ENCODE data around the gene DERL3. TPM values are rescaled to one million over a fixed set of nuclear protein-coding genes. Genes with fewer than 3 reads are reported as not detected.

The DERL3 gene
- total and polyA plus RNA-seq, 2 experiments from 2014 or later: 13.6 to 19.5 TPM

DNA sequence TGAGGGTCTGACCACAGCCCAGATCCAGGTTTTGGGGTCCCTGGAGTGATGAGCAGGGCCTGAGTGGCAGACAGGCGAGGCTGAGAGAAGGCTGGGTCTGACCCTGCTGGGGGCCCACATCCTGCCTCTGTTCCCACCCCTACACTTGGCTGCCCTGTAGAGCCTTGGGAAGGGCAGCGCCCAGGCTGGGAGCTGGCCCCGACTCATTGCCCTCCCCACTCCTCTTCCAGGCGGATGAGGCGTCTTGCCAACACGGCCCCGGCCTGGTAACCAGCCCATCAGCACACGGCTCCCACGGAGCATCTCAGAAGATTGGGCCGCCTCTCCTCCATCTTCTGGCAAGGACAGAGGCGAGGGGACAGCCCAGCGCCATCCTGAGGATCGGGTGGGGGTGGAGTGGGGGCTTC is 4.9 kb downstream of the DERL3 start:
- ATAC-seq: no peak

More for the DNA sequence above, 4.9 kb downstream of the DERL3 start:
- Histone ChIP-seq H3K27ac (ENCODE audit: low read depth) (no peak overlapping the region), H3K9me2 (ENCODE audit: insufficient read depth) (no peaks in the 10 kb centered on the region), H3K36me3 (ENCODE audit: insufficient read depth) (no peaks in the 10 kb centered on the region), H3F3A (replicated peaks; ENCODE audit: low read depth) (peaks cover 6% of the 10 kb centered on the region; the same call in 1 of the 2 replicates), H3K4me2 (no peak overlapping the region), H3K4me1 (ENCODE audit: insufficient read depth) (peaks cover 6% of the 10 kb centered on the region; the same call in 1 of the 2 replicates), H3K4me3 (no peak overlapping the region), H2AFZ (no peak overlapping the region), H4K20me1 (replicated peaks; ENCODE audit: insufficient read depth) (peaks cover 8% of the 10 kb centered on the region; the same call in 1 of the 2 replicates), H3K27me3 (ENCODE audit: insufficient read depth) (no peaks in the 10 kb centered on the region), H3K79me2 (replicated peaks; ENCODE audit: insufficient read depth) (no peaks in the 10 kb centered on the region)
- Mint-ChIP-seq H3K4me3 (no peak overlapping the region), H3K36me3 (ENCODE audit: low read depth) (peaks cover 30% of the 10 kb centered on the region), H3K27ac (no peak overlapping the region), H3K9me3 (peaks cover under 1% of the 10 kb centered on the region; the same call in 2 of the 3 replicates), H3K4me1 (peaks cover 11% of the 10 kb centered on the region), H3K27me3 (ENCODE audit: insufficient read depth, low read depth, poor library complexity) (peaks cover 15% of the 10 kb centered on the region)
- TF ChIP-seq, protein P1, sequence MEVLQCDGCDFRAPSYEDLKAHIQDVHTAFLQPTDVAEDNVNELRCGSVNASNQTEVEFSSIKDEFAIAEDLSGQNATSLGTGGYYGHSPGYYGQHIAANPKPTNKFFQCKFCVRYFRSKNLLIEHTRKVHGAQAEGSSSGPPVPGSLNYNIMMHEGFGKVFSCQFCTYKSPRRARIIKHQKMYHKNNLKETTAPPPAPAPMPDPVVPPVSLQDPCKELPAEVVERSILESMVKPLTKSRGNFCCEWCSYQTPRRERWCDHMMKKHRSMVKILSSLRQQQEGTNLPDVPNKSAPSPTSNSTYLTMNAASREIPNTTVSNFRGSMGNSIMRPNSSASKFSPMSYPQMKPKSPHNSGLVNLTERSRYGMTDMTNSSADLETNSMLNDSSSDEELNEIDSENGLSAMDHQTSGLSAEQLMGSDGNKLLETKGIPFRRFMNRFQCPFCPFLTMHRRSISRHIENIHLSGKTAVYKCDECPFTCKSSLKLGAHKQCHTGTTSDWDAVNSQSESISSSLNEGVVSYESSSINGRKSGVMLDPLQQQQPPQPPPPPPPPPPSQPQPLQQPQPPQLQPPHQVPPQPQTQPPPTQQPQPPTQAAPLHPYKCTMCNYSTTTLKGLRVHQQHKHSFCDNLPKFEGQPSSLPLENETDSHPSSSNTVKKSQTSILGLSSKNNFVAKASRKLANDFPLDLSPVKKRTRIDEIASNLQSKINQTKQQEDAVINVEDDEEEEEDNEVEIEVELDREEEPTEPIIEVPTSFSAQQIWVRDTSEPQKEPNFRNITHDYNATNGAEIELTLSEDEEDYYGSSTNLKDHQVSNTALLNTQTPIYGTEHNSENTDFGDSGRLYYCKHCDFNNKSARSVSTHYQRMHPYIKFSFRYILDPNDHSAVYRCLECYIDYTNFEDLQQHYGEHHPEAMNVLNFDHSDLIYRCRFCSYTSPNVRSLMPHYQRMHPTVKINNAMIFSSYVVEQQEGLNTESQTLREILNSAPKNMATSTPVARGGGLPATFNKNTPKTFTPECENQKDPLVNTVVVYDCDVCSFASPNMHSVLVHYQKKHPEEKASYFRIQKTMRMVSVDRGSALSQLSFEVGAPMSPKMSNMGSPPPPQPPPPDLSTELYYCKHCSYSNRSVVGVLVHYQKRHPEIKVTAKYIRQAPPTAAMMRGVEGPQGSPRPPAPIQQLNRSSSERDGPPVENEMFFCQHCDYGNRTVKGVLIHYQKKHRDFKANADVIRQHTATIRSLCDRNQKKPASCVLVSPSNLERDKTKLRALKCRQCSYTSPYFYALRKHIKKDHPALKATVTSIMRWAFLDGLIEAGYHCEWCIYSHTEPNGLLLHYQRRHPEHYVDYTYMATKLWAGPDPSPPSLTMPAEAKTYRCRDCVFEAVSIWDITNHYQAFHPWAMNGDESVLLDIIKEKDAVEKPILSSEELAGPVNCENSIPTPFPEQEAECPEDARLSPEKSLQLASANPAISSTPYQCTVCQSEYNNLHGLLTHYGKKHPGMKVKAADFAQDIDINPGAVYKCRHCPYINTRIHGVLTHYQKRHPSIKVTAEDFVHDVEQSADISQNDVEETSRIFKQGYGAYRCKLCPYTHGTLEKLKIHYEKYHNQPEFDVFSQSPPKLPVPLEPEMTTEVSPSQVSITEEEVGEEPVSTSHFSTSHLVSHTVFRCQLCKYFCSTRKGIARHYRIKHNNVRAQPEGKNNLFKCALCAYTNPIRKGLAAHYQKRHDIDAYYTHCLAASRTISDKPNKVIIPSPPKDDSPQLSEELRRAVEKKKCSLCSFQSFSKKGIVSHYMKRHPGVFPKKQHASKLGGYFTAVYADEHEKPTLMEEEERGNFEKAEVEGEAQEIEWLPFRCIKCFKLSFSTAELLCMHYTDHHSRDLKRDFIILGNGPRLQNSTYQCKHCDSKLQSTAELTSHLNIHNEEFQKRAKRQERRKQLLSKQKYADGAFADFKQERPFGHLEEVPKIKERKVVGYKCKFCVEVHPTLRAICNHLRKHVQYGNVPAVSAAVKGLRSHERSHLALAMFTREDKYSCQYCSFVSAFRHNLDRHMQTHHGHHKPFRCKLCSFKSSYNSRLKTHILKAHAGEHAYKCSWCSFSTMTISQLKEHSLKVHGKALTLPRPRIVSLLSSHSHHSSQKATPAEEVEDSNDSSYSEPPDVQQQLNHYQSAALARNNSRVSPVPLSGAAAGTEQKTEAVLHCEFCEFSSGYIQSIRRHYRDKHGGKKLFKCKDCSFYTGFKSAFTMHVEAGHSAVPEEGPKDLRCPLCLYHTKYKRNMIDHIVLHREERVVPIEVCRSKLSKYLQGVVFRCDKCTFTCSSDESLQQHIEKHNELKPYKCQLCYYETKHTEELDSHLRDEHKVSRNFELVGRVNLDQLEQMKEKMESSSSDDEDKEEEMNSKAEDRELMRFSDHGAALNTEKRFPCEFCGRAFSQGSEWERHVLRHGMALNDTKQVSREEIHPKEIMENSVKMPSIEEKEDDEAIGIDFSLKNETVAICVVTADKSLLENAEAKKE (CRISPR knock-in tag; IDR thresholded peaks at IDR 0.05): no peak
- TF ChIP-seq POLR2AphosphoS5 (IDR thresholded peaks at IDR 0.05; ENCODE audit: low read depth) (no peak), EZH2phosphoT487 (IDR thresholded peaks at IDR 0.05; ENCODE audit: unreplicated experiment) (no peak), ZNF114 (CRISPR knock-in tag; IDR thresholded peaks at IDR 0.05) (no peak), JUNB (IDR thresholded peaks at IDR 0.05; ENCODE audit: unreplicated experiment) (no peak)
- TF ChIP-seq, protein P2, sequence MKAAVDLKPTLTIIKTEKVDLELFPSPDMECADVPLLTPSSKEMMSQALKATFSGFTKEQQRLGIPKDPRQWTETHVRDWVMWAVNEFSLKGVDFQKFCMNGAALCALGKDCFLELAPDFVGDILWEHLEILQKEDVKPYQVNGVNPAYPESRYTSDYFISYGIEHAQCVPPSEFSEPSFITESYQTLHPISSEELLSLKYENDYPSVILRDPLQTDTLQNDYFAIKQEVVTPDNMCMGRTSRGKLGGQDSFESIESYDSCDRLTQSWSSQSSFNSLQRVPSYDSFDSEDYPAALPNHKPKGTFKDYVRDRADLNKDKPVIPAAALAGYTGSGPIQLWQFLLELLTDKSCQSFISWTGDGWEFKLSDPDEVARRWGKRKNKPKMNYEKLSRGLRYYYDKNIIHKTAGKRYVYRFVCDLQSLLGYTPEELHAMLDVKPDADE (IDR thresholded peaks at IDR 0.05): no peak
- no peak for DNase-seq (ENCODE audit: low spot score)

All from GM23338 (cell line).